GM12874 (cell line): ENCODE data around the gene LDHD.

Source experiments
- TF ChIP-seq, protein P1 (sequence below): IDR thresholded peaks from 2 replicates; pipeline ENCODE4 v1.5.1; 2011; ENCODE audit warnings: low read depth, mild to moderate bottlenecking, control low read depth, low read length, moderate library complexity; ENCODE audit not compliant: insufficient read depth

LDHD gene

DNA sequence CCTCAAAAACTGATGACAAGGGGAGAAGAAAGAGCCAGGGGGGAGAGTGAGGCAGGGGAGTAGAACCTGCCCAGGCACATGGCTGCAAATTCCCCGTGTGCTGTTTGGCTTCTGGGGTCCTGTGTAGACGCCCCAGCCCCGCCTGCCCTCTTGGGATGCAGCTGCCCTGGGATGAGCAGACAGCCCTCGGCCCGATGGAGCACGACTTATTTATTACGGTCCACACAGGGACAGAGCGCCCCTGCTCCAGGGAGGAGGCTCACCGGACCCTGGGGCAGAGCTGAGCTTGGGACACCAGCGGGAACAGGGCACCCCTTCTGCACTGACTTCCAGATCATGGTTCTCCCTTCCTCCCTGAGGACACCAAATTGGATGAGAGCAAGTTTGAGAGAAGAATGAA lies 9.1 kb downstream of the LDHD start:
- TF ChIP-seq, protein P1, sequence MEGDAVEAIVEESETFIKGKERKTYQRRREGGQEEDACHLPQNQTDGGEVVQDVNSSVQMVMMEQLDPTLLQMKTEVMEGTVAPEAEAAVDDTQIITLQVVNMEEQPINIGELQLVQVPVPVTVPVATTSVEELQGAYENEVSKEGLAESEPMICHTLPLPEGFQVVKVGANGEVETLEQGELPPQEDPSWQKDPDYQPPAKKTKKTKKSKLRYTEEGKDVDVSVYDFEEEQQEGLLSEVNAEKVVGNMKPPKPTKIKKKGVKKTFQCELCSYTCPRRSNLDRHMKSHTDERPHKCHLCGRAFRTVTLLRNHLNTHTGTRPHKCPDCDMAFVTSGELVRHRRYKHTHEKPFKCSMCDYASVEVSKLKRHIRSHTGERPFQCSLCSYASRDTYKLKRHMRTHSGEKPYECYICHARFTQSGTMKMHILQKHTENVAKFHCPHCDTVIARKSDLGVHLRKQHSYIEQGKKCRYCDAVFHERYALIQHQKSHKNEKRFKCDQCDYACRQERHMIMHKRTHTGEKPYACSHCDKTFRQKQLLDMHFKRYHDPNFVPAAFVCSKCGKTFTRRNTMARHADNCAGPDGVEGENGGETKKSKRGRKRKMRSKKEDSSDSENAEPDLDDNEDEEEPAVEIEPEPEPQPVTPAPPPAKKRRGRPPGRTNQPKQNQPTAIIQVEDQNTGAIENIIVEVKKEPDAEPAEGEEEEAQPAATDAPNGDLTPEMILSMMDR, result no peak

DNA sequence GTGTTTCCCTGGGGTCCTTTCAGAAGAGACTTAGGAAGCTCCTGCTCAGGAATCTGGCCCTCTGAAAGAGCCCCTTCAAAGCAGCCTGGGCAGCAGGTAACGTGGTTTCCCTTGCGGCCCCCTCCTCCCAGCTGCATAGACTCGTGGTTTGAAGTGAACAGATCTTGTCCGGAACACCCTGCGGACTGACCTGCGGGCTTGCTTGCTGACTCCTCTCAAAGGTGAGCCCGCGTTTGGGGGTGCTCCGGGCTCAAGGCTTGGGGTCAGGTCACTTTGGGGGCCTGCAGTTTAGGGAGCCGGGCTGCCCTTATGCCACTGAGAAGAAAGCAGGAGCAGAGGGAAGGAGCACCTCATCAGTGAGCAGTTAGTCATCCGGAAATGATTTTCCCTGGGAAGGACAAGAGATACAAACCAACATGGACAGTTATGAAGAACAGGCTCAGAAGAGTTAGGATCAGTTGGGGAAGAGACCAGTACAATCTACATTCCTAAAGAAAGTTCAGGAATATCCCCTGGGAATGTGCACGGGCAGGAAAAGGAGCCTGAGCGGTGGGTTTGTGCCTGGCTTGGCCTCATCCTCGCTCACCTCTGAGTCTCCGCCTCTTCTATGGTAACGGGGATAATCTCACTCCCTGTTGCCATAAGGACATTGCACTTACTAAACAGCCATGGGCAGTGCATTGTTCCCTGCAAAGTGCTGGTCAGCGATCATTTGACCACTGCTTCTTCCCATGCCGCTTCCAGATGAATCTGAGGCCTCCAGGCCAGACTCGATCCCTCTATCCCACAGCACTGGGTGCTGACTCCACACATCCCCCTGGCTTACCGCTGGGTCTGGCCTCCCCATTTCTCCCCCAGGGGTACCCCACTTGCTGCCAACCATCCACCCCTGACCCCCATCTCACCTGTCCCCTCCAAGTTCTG lies 10.0 kb downstream of the LDHD start:
- TF ChIP-seq, protein P1, result no peak

DNA sequence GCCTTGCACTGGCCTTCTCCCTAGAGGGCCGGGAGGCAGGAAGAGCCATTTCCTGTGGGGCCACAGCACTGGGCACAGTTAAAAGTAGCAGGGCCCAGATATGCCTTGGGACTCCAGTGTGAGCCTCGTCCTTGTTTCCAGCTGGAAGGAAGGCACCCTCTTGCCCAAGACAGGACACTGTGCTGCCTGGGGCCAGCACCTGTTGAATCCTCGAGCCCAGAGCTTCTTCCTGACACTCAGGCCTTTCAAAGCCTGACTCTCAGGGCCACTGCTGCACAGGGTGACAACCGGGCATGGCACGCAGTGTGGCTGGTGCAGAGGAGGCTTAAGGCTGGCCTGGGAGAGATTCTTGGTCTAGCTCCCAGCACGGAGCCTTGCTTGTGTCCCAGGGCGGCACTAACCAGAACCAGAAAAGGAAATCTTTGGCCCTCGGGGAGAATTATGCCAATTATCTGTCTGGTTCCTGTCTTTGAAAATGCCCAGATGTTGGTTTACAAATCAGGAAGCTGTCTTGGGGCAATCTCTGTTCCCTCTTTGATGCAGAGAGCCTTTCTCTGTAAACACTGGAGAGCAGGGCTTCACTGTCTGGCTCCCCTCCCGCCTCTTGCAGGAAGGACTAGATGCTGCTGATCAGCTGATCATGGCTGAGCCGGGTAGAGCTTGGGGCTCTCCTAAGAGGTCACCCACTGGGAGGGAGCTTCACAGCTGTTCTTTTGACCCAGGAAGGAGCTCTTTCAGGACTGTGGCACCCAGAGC lies 11.1 kb downstream of the LDHD start:
- TF ChIP-seq, protein P1, result no peak

DNA sequence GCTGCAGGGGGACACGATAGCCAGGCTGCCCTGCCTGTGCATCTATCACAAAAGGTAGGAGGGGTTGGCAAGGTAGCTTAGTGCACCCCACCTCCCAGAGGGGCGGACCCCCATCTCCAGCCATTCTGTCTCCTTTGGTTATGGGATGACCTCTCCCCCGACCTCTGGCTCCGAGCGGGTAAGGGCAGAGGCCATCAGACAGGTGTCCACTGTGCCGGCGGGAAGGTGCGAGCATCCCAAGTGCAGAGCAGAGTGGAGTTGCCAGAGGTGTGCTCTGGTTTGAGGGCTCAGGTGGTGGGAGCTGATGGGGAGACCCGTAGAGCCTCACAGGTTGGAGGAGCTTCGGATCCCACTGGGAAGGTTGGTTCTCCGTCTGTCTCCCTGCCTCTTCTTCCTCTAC lies 11.7 kb downstream of the LDHD start:
- TF ChIP-seq, protein P1, result no peak

DNA sequence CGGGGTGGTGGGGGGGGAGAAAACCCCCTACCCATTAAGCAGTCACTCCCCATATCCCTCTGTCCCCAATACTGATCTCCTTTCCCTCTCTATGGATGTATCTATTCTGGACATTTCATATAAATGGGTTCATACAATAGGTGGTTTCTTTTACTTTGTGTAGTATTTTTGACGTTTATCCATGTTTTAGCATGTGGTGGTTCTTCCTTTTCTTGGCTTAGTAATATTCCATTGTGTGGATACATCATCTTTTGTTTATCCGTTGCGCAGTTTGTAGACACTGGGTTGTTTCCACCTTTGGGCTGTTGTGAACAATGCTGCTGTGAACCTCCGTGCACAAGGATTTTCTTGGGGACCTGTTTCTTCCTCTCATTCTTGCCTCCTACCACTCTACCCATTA lies 12.6 kb downstream of the LDHD start:
- TF ChIP-seq, protein P1, result no peak

DNA sequence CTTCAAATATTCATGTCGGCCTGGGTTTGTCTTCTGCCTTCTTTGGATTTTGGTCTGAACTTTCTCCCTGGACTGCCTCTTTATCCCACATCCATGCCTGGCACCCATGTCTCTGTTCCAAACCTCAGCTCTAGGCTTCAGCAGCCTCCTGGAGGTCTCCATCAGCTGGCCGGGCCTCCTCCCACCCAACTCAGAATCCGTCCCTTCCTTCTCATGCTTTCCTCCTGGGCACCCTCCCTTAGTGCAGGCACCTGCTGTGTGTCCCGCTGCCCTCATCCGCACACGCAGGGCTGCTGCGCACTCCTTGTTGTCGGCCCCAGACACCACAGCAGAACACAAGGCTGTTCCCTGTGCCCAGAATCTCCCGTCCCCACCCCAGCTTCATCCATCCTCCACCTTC lies 14.0 kb downstream of the LDHD start:
- TF ChIP-seq, protein P1, result no peak

DNA sequence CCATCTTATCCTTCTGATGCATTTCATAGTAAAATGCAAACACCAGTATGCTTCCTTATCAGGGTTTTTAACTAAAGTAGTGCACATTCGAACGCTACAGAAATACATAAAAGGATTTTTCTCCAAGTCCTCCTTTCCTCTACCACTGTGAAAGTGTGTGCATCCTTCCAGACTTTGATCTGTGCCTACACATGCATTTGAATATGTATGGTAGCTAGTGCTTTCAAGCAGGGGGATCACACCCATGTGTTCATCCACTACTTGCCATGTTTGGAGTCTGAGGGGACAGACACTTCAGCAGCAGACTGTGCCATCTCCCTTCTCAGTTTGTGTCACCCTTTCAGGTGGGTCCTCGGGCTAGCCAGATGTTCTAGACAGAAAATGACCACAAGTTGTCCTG lies 14.9 kb downstream of the LDHD start:
- TF ChIP-seq, protein P1, result no peak
